ENCODE data around the gene PTPRN.

Gene PTPRN

GRCh38 chr2:219308142-219309101 lies 779 bp downstream of the PTPRN start:
- DNase-seq (ENCODE audit: low spot score): peak; percentile 57

GRCh38 chr2:219306047-219306446 lies 3.2 kb downstream of the PTPRN start:
- no peak for DNase-seq (ENCODE audit: low spot score)

- no peak for DNase-seq (ENCODE audit: low spot score)
Observed at GRCh38 chr2:219304223-219304622, 5.0 kb downstream of the PTPRN start.

GRCh38 chr2:219302412-219302968 lies 6.7 kb downstream of the PTPRN start:
- no peak for DNase-seq (ENCODE audit: low spot score)

GRCh38 chr2:219300022-219300421 lies 9.2 kb downstream of the PTPRN start:
- DNase-seq (ENCODE audit: low spot score): no peak

GRCh38 chr2:219299372-219299760 lies 9.8 kb downstream of the PTPRN start:
- DNase-seq (ENCODE audit: low spot score): no peak

- peak; percentile 91 for DNase-seq (ENCODE audit: low spot score)
Observed at GRCh38 chr2:219298759-219299371, 10.3 kb downstream of the PTPRN start.

GRCh38 chr2:219297766-219298456 lies 11.3 kb downstream of the PTPRN start:
- DNase-seq (ENCODE audit: low spot score): no peak

GRCh38 chr2:219296631-219297391 lies 12.4 kb downstream of the PTPRN start:
- no peak for DNase-seq (ENCODE audit: low spot score)

- DNase-seq (ENCODE audit: low spot score): no peak
Observed at GRCh38 chr2:219296142-219296541, 13.1 kb downstream of the PTPRN start.

GRCh38 chr2:219294356-219295351 lies 14.5 kb downstream of the PTPRN start:
- peak; percentile 87 for DNase-seq (ENCODE audit: low spot score)

- DNase-seq (ENCODE audit: low spot score): no peak
Observed at GRCh38 chr2:219293736-219294231, 15.4 kb downstream of the PTPRN start.

- DNase-seq (ENCODE audit: low spot score): no peak
Observed at GRCh38 chr2:219292616-219293015, 16.6 kb downstream of the PTPRN start.

GRCh38 chr2:219291910-219292490 lies 17.2 kb downstream of the PTPRN start:
- DNase-seq (ENCODE audit: low spot score): no peak

- no peak for DNase-seq (ENCODE audit: low spot score)
Observed at GRCh38 chr2:219291394-219291793, 17.8 kb downstream of the PTPRN start.

GRCh38 chr2:219290381-219291171 lies 18.6 kb downstream of the PTPRN start:
- DNase-seq (ENCODE audit: low spot score): no peak

GRCh38 chr2:219289537-219290361 lies 19.5 kb downstream of the PTPRN start:
- DNase-seq (ENCODE audit: low spot score): peak; percentile 93

- no peak for DNase-seq (ENCODE audit: low spot score)
Observed at GRCh38 chr2:219289195-219289536, 20.0 kb downstream of the PTPRN start.
